WTC11 (cell line): ENCODE data around the gene DHRSX.

Source experiments
- CREB1 ChIP-seq: sonication (generic); formaldehyde crosslinking; IDR thresholded peaks from 2 replicates; pipeline ENCODE4 v1.8.0; 2023; ENCODE audit warnings: mild to moderate bottlenecking, missing genetic modification reagents
- ESRRA ChIP-seq: sonication (generic); formaldehyde crosslinking; IDR thresholded peaks from 2 replicates; pipeline ENCODE4 v1.8.1; 2022; ENCODE audit warnings: mild to moderate bottlenecking, missing genetic modification reagents, borderline replicate concordance
- FOXJ3 ChIP-seq: sonication (generic); formaldehyde crosslinking; IDR thresholded peaks from 2 replicates; pipeline ENCODE4 v1.9.0; 2021; ENCODE audit warnings: missing genetic modification reagents, mild to moderate bottlenecking, borderline replicate concordance
- OVOL2 ChIP-seq: fragments of 250-450 bp; sonication (Bioruptor Pico); IDR thresholded peaks from 2 replicates; pipeline ENCODE4 v1.9.0; 2021; ENCODE audit warnings: mild to moderate bottlenecking, borderline replicate concordance
- TCF7 ChIP-seq: sonication (generic); formaldehyde crosslinking; IDR thresholded peaks from 2 replicates; pipeline ENCODE4 v1.8.0; 2022; ENCODE audit warnings: mild to moderate bottlenecking, low read depth, missing genetic modification reagents, moderate library complexity
- ZNF396 ChIP-seq: fragments of 250-450 bp; sonication (Bioruptor Pico); IDR thresholded peaks from 2 replicates; pipeline ENCODE4 v1.8.0; 2021; ENCODE audit warnings: mild to moderate bottlenecking, moderate library complexity, borderline replicate concordance
- ZNF416 ChIP-seq: fragments of 250-450 bp; sonication (Bioruptor Pico); IDR thresholded peaks from 2 replicates; pipeline ENCODE4 v1.9.0; 2021; ENCODE audit warnings: mild to moderate bottlenecking, inconsistent platforms
- TF ChIP-seq, protein P1 (sequence below): fragments of 200-600 bp; IDR thresholded peaks from 2 replicates; pipeline ENCODE4 v1.8.0; 2022; ENCODE audit warnings: antibody characterized with exemption
- TF ChIP-seq, protein P2 (sequence below): sonication (generic); formaldehyde crosslinking; IDR thresholded peaks from 2 replicates; pipeline ENCODE4 v1.8.1; 2023; ENCODE audit warnings: mild to moderate bottlenecking, missing genetic modification reagents, moderate library complexity
- TF ChIP-seq, protein P3 (sequence below): sonication (generic); formaldehyde crosslinking; IDR thresholded peaks from 2 replicates; pipeline ENCODE4 v1.8.0; 2022; ENCODE audit warnings: missing genetic modification reagents
- TF ChIP-seq, protein P4 (sequence below): sonication (generic); formaldehyde crosslinking; IDR thresholded peaks from 2 replicates; pipeline ENCODE4 v1.8.0; 2022; ENCODE audit warnings: mild to moderate bottlenecking, missing genetic modification reagents
- TF ChIP-seq, protein P5 (sequence below): sonication (generic); formaldehyde crosslinking; IDR thresholded peaks from 2 replicates; pipeline ENCODE4 v1.8.0; 2023; ENCODE audit warnings: mild to moderate bottlenecking, missing genetic modification reagents
- TF ChIP-seq, protein P6 (sequence below): sonication (generic); formaldehyde crosslinking; IDR thresholded peaks from 2 replicates; pipeline ENCODE4 v1.8.1; 2023; ENCODE audit warnings: mild to moderate bottlenecking, moderate library complexity, missing genetic modification reagents

DNA sequence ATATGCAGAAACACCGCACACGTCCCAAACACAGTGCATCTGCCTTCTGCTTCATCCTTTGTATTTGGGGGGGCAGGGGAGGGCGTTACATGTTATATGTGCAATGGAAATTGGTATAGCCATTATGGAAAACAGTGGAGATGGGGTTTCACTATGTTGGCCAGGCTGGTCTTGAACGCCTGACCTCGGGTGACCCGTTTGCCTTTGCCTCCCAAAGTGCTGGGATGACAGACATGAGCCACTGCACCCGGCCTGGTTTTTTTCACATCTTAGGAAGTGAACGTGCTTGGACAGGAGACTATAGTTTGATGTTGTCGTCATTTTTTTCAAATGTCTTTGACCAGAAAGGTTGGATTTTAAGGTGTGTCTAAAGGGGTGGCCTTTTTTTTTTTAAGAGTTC lies 88.6 kb downstream of the DHRSX start:
- TF ChIP-seq, protein P1, sequence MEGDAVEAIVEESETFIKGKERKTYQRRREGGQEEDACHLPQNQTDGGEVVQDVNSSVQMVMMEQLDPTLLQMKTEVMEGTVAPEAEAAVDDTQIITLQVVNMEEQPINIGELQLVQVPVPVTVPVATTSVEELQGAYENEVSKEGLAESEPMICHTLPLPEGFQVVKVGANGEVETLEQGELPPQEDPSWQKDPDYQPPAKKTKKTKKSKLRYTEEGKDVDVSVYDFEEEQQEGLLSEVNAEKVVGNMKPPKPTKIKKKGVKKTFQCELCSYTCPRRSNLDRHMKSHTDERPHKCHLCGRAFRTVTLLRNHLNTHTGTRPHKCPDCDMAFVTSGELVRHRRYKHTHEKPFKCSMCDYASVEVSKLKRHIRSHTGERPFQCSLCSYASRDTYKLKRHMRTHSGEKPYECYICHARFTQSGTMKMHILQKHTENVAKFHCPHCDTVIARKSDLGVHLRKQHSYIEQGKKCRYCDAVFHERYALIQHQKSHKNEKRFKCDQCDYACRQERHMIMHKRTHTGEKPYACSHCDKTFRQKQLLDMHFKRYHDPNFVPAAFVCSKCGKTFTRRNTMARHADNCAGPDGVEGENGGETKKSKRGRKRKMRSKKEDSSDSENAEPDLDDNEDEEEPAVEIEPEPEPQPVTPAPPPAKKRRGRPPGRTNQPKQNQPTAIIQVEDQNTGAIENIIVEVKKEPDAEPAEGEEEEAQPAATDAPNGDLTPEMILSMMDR = no peak
- TF ChIP-seq ESRRA = no peak
- TF ChIP-seq, protein P2, sequence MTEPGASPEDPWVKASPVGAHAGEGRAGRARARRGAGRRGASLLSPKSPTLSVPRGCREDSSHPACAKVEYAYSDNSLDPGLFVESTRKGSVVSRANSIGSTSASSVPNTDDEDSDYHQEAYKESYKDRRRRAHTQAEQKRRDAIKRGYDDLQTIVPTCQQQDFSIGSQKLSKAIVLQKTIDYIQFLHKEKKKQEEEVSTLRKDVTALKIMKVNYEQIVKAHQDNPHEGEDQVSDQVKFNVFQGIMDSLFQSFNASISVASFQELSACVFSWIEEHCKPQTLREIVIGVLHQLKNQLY = no peak
- TF ChIP-seq FOXJ3 = no peak
- TF ChIP-seq, protein P3, sequence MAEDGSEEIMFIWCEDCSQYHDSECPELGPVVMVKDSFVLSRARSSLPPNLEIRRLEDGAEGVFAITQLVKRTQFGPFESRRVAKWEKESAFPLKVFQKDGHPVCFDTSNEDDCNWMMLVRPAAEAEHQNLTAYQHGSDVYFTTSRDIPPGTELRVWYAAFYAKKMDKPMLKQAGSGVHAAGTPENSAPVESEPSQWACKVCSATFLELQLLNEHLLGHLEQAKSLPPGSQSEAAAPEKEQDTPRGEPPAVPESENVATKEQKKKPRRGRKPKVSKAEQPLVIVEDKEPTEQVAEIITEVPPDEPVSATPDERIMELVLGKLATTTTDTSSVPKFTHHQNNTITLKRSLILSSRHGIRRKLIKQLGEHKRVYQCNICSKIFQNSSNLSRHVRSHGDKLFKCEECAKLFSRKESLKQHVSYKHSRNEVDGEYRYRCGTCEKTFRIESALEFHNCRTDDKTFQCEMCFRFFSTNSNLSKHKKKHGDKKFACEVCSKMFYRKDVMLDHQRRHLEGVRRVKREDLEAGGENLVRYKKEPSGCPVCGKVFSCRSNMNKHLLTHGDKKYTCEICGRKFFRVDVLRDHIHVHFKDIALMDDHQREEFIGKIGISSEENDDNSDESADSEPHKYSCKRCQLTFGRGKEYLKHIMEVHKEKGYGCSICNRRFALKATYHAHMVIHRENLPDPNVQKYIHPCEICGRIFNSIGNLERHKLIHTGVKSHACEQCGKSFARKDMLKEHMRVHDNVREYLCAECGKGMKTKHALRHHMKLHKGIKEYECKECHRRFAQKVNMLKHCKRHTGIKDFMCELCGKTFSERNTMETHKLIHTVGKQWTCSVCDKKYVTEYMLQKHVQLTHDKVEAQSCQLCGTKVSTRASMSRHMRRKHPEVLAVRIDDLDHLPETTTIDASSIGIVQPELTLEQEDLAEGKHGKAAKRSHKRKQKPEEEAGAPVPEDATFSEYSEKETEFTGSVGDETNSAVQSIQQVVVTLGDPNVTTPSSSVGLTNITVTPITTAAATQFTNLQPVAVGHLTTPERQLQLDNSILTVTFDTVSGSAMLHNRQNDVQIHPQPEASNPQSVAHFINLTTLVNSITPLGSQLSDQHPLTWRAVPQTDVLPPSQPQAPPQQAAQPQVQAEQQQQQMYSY = no peak
- TF ChIP-seq, protein P4, sequence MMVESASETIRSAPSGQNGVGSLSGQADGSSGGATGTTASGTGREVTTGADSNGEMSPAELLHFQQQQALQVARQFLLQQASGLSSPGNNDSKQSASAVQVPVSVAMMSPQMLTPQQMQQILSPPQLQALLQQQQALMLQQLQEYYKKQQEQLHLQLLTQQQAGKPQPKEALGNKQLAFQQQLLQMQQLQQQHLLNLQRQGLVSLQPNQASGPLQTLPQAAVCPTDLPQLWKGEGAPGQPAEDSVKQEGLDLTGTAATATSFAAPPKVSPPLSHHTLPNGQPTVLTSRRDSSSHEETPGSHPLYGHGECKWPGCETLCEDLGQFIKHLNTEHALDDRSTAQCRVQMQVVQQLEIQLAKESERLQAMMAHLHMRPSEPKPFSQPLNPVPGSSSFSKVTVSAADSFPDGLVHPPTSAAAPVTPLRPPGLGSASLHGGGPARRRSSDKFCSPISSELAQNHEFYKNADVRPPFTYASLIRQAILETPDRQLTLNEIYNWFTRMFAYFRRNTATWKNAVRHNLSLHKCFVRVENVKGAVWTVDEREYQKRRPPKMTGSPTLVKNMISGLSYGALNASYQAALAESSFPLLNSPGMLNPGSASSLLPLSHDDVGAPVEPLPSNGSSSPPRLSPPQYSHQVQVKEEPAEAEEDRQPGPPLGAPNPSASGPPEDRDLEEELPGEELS (CRISPR knock-in tag) = no peak
- TF ChIP-seq, protein P5, sequence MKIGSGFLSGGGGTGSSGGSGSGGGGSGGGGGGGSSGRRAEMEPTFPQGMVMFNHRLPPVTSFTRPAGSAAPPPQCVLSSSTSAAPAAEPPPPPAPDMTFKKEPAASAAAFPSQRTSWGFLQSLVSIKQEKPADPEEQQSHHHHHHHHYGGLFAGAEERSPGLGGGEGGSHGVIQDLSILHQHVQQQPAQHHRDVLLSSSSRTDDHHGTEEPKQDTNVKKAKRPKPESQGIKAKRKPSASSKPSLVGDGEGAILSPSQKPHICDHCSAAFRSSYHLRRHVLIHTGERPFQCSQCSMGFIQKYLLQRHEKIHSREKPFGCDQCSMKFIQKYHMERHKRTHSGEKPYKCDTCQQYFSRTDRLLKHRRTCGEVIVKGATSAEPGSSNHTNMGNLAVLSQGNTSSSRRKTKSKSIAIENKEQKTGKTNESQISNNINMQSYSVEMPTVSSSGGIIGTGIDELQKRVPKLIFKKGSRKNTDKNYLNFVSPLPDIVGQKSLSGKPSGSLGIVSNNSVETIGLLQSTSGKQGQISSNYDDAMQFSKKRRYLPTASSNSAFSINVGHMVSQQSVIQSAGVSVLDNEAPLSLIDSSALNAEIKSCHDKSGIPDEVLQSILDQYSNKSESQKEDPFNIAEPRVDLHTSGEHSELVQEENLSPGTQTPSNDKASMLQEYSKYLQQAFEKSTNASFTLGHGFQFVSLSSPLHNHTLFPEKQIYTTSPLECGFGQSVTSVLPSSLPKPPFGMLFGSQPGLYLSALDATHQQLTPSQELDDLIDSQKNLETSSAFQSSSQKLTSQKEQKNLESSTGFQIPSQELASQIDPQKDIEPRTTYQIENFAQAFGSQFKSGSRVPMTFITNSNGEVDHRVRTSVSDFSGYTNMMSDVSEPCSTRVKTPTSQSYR (CRISPR knock-in tag) = no peak
- TF ChIP-seq TCF7 (CRISPR knock-in tag) = no peak
- no peak for TF ChIP-seq OVOL2 (CRISPR knock-in tag)
- TF ChIP-seq ZNF396 (CRISPR knock-in tag) = no peak
- TF ChIP-seq, protein P6, sequence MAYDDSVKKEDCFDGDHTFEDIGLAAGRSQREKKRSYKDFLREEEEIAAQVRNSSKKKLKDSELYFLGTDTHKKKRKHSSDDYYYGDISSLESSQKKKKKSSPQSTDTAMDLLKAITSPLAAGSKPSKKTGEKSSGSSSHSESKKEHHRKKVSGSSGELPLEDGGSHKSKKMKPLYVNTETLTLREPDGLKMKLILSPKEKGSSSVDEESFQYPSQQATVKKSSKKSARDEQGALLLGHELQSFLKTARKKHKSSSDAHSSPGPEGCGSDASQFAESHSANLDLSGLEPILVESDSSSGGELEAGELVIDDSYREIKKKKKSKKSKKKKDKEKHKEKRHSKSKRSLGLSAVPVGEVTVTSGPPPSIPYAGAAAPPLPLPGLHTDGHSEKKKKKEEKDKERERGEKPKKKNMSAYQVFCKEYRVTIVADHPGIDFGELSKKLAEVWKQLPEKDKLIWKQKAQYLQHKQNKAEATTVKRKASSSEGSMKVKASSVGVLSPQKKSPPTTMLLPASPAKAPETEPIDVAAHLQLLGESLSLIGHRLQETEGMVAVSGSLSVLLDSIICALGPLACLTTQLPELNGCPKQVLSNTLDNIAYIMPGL = no peak
- TF ChIP-seq CREB1 (CRISPR knock-in tag) = no peak
- TF ChIP-seq ZNF416 (CRISPR knock-in tag) = no peak
